IPS-NIHi7 (cell line): ENCODE data around the gene PABPN1.
"Not testable (repeated sequence)": the region's sequence is repeated elsewhere in the genome, so short reads cannot be mapped to it uniquely, and the experiment has no call there.

Experiments used
- DNase-seq: peaks from one replicate; pipeline ENCODE4 v3.0.0; 2012; ENCODE audit warnings: mixed read lengths; ENCODE audit errors: extremely low spot score

Gene PABPN1, protein sequence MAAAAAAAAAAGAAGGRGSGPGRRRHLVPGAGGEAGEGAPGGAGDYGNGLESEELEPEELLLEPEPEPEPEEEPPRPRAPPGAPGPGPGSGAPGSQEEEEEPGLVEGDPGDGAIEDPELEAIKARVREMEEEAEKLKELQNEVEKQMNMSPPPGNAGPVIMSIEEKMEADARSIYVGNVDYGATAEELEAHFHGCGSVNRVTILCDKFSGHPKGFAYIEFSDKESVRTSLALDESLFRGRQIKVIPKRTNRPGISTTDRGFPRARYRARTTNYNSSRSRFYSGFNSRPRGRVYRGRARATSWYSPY

GRCh38 chr14:23320584-23321571 is at the start of gene PABPN1:
TSS of gene PABPN1 (plus strand) at chr14:23321457. CDS start at chr14:23321470, 13 bp downstream.
- peak; percentile 96 for DNase-seq

DNA sequence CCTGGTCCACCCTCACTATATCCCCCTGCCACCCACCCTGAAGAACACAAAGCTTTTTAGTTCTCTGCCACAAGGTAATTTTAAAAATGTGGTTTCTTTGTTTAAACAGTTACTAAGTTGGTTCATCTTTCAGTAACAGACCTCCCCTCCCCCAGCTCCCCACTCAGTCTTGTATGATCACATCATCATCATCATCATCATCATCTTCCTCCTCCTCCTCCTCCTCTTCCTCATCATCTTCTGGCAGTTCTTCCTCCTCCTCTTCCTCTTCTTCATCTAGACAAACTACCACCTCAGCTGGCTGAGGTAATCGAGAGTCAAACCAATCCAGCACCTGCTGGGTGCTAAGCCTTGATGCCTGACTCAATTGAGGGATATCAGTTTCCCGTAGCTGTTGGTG is 45.8 kb upstream of the PABPN1 start:
- DNase-seq: no peak

- DNase-seq: no peak
These were observed 44.1 kb upstream of the PABPN1 start for GRCh38 chr14:23277189-23277588.

DNA sequence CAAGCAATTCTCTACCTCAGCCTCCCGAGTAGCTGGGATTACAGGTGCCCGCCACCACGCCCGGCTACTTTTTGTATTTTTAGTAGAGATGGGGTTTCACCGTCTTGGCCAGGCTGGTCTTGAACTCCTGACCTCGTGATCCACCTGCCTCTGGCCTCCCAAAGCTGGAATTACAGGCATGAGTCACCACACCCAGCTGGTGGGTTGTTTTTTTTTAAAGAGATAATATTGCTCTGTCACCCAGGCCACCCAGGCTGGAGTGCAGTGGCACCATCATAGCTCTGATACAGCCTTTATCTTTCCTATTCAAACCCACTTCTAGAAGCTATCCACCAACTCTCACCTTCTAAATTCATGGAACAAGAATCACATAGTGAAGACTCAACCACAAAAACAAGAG is 43.3 kb upstream of the PABPN1 start:
- DNase-seq: not testable (repeated sequence)

GRCh38 chr14:23281247-23281646 is 40.0 kb upstream of the PABPN1 start:
- DNase-seq: no peak

GRCh38 chr14:23284654-23285529 is 36.4 kb upstream of the PABPN1 start:
- no peak for DNase-seq

DNA sequence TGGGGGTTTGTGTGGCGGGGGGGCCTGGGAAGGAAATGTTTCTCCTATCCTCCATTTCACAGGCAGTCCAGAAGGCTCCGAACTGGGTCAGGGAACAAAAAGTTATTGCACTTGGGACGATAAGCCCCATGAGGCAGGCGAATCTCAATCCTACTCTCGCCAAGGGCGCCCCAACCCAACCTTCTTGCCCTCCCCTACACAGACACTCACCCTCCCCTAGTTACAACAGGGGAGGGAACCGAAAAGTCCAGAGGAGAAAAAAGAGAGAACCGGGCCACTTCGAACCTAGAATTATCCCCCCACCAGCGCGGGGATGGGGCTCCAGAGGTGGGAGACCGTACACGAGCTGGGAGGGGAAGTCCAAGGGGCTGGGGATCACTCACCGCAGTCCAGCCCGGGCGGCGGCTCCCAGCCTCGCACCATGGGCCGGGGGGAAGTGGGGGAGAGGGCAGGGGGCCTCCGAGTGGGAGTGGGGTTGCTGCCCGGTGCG is 35.7 kb upstream of the PABPN1 start:
- no peak for DNase-seq

GRCh38 chr14:23286020-23286901 is 35.0 kb upstream of the PABPN1 start, which contains the start of gene HOMEZ:
TSS of gene HOMEZ (minus strand) at chr14:23286132. CDS start at chr14:23285952, 180 bp downstream.
- peak; percentile 97 for DNase-seq

DNA sequence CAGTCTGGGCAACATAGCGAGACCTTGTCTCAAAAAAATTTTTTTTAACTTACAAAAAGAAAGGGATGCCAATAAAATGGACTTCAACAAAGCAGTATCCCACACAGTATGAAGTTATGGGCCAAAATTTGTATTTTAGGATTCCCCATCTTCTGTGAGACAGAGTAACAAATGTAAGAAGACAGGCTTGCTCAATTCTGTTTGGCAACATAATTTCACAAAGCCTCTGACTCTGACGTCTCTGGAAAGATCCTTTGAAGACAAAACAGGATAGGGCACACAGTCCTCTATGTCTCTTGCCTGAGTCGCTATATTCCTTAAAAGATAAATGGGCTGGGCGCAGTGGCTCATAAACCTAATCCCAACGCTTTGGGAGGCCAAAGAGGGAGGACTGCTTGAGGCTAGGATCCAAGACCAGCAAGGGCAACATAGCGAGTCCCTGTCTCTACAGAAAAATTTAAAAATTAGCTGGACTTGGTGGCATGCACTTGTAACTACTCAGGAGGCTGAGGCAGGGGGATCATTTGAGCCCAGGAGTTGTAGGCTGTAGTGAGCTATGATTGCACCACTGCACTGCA is 34.3 kb upstream of the PABPN1 start:
- no peak for DNase-seq

DNA sequence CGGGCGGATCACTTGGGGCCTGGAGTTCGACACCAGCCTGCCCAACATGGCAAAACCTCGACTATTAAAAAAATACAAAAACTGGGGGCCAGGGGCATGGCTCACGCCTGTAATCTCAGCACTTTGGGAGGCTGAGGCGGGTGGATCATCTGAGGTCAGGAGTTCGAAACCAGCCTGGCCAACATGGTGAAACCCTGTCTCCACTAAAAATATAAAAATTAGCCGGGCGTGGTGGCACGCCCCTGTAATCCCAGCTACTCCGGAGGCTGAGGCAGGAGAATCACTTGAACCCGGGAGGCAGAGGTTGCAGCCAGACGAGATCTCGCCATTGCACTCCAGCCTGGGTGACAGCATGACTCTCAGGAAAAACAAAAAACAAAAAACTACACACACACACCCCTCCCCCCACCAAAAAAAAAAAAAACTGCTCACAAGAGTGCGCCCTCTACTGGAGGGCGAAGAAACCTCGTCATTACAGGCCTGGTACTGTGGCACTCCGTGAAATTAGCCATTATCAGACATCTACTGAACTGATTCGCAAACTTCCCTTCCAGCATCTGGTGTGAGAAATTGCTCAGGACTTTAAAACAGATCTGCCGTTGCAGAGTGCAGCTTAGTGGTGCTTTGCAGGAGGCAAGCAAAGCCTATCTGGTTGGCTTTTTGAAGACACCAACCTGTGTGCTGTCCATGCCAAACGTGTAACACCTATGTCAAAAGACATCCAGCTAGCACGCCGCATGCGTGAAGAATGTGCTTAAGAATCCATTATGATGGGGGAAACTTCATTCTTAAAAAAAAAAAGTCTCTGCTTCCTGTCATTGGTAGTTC is 26.3 kb upstream of the PABPN1 start:
- no peak for DNase-seq

DNA sequence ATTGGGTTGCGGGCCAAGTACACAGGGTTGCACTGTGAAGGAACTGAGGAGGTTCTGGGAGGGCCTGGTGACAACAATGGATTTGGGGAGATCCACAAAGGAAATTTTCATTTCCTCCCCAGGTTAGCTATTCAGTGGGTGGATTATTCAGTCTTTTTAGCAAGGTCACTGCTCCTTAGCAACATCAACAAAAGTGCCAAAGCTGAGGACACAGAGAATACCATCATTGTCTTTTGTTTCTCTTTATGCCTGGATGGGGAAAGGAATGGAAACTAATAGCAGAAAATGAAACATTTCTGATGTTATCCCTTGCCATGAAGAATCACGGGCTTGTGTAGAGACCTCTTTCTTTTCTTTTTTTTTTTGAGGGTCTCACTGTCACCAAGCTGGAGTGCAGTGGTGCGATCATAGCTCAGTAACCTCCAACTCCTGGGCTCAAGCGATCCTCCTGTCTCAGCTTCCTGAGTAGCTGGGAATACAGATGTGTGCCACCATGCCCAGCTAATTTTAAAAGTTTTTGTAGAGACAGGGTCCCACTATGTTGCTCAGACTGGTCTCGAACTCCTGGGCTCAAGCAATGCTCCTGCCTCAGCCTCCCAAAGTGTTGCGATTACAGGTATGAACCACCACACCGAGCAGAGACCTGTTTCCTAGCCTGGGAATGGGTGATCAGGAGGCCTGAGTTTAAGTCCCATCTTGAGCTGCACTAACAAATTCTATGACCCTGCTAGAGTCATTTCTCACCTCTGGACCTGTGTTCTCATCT is 25.1 kb upstream of the PABPN1 start:
- DNase-seq: no peak

DNA sequence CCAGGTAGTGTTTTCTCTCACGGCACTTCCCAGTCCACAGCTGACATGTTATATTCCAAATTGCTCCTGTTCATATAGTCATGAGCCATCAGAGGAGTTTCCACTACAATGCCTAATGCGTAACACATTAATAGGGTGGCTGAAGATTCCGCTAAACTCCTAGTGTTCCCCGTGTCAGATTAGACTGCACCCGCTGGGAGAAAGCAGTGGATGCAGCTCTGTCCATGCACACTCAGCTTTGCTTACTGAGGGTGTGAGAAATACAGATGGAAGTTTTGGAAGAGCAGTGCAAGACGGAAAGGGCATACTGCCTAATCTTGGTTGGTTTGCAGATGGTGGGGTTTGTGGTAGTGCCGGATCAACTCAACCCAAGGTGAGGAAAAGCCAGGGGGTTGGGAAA is 24.2 kb upstream of the PABPN1 start:
- no peak for DNase-seq

DNA sequence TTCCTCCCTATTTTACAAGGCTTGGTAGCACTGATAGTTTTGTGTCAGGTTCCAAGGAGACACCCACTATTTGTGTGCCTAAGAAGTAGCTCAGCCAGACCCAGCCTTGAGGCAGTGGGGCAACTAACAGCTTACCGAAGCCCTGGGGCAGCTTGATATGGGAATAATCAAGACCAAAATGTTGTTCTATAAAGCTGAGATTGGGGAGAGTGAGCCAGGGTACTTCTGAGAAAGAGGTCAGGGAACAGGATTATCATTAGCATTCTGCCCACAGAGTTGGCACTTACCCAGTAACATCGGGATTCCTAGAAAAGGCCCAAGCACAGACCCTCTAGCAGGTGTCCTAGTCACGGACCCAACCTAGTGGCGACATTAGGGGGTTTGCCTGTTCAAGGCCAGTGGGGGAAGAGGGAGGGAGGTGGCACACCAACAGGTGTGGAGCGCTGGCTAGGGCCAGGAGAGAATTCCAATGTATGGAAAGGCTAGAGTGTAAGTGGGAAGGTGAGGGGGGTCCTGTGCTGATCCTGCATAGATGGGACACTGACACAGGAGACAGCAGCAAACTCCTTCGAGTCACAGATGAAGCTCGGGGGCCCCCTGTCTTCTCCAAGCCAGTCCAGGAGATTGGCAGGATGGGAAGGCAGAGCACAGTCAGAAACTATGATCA is 23.5 kb upstream of the PABPN1 start:
- no peak for DNase-seq

- no peak for DNase-seq
These were observed 21.9 kb upstream of the PABPN1 start for GRCh38 chr14:23299211-23299957.

DNA sequence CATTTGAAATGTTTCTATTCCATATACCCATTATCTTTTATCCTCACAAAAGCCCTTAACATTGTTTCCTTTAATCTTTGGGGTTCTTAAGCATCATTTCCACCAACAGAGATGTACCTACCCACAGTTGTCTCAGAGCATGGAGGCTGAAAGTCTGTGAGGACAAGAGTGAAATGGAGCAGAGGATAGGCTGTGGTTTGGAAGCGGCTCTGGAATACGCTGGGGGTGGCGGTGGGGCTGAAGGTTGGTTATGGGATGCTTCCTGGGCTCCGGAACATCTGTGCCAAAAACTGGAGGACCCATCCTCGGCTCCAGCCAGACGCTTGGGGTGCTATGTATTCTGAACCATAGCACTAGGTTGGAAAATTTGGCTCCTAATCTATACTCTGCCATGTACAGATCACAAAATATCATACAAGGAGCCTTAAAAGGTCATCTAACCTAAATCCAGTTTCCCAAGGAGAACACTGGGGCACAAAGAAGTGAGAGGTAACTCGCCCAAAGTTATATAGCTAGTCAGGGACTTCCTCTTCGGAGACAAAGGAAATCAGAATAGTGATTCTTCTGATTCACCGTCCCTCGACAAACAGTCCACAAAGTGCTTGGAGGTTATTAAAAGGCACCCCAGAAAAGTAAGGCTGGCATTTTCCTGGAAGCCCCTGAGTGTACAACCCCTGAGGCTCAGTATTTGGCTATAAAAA is 21.1 kb upstream of the PABPN1 start:
- DNase-seq: no peak

- DNase-seq: no peak
These were observed 20.5 kb upstream of the PABPN1 start for GRCh38 chr14:23300687-23301223.
